Stimulated activated CD8-positive, alpha-beta memory T cell treated with anti-CD3 and anti-CD28 coated beads, Interleukin-12 subunit alpha, Interleukin-12 subunit beta, amount 100 ng/mL, for 24 hours (primary cell): ENCODE results near the gene CYS1.
"Not testable (repeated sequence)": the region's sequence is repeated elsewhere in the genome, so short reads cannot be mapped to it uniquely, and the experiment has no call there.

Experiments
- DNase-seq: peaks from one replicate; pipeline ENCODE4 v3.0.0-alpha.2; 2020; ENCODE audit errors: extremely low read depth

The CYS1 gene

GRCh38 chr2:10013651-10014417, 66.4 kb downstream of the CYS1 start:
- not testable (repeated sequence) for DNase-seq

- no peak for DNase-seq
Measured at GRCh38 chr2:10012963-10013461, 67.2 kb downstream of the CYS1 start.

- DNase-seq, result not testable (repeated sequence)
Measured at GRCh38 chr2:10012366-10012962, 67.7 kb downstream of the CYS1 start.

GRCh38 chr2:10011606-10012325, 68.4 kb downstream of the CYS1 start:
- not testable (repeated sequence) for DNase-seq

GRCh38 chr2:10010861-10011605, 69.2 kb downstream of the CYS1 start:
- not testable (repeated sequence) for DNase-seq

GRCh38 chr2:10009811-10010781, 70.1 kb downstream of the CYS1 start:
- no peak for DNase-seq

- no peak for DNase-seq
Measured at GRCh38 chr2:10009271-10009810, 70.9 kb downstream of the CYS1 start.

GRCh38 chr2:10008809-10009176, 71.4 kb downstream of the CYS1 start:
- DNase-seq, result no peak

- DNase-seq, result no peak
Measured at GRCh38 chr2:10007921-10008808, 72.0 kb downstream of the CYS1 start.

- DNase-seq, result no peak
Measured at GRCh38 chr2:10007435-10007834, 72.8 kb downstream of the CYS1 start.
